Smooth muscle cell (in vitro differentiated cells): ENCODE measurements around the gene BSCL2. TPM values are rescaled to one million over a fixed set of nuclear protein-coding genes. Genes with fewer than 3 reads are reported as not detected.

Experiments
- DNase-seq: peaks from one replicate; lab custom pipeline; 2025; ENCODE audit not compliant: unreplicated experiment; lab: John Stamatoyannopoulos, UW
- H2AFZ ChIP-seq: fragments of 200-600 bp; sonication (generic); 2 replicates; pipeline ENCODE4 v1.6.0; 2016; ENCODE audit warnings: antibody characterized with exemption, low read depth, mild to moderate bottlenecking
- H3F3A ChIP-seq: fragments of 200-600 bp; sonication (generic); 2 replicates; pipeline ENCODE4 v1.6.0; 2017; ENCODE audit warnings: antibody characterized with exemption, low read depth
- H3K27ac ChIP-seq: fragments of 200-600 bp; sonication (generic); 2 replicates; pipeline ENCODE4 v1.5.1; 2016; ENCODE audit warnings: low read depth, mild to moderate bottlenecking
- H3K27me3 ChIP-seq: fragments of 200-600 bp; sonication (generic); 2 replicates; pipeline ENCODE4 v1.6.1; 2016; ENCODE audit warnings: low read depth, mild to moderate bottlenecking
- H3K36me3 ChIP-seq: fragments of 200-600 bp; sonication (generic); 2 replicates; pipeline ENCODE4 v1.5.1; 2016; ENCODE audit warnings: low read depth
- H3K4me1 ChIP-seq: fragments of 200-600 bp; sonication (generic); 2 replicates; pipeline ENCODE4 v1.5.1; 2016; ENCODE audit warnings: low read depth
- H3K4me2 ChIP-seq: fragments of 200-600 bp; sonication (generic); 2 replicates; pipeline ENCODE4 v1.6.0; 2016; ENCODE audit warnings: mild to moderate bottlenecking
- H3K4me3 ChIP-seq: fragments of 200-600 bp; sonication (generic); 2 replicates; pipeline ENCODE4 v1.5.1; 2016; ENCODE audit warnings: mild to moderate bottlenecking
- H3K79me2 ChIP-seq: fragments of 200-600 bp; sonication (generic); 2 replicates; pipeline ENCODE4 v1.6.0; 2016; ENCODE audit warnings: low read depth, mild to moderate bottlenecking
- H3K9ac ChIP-seq: fragments of 200-600 bp; sonication (generic); 2 replicates; pipeline ENCODE4 v1.6.0; 2016; ENCODE audit warnings: low read depth
- H3K9me3 ChIP-seq: fragments of 200-600 bp; sonication (generic); replicated peaks from 2 replicates; pipeline ENCODE4 v1.5.1; 2016; ENCODE audit warnings: low read depth
- H4K20me1 ChIP-seq: fragments of 200-600 bp; sonication (generic); 2 replicates; pipeline ENCODE4 v1.6.0; 2016; ENCODE audit warnings: low read depth
- CTCF ChIP-seq: fragments of 200-600 bp; sonication (generic); IDR thresholded peaks from 2 replicates; pipeline ENCODE4 v1.5.1; 2017; ENCODE audit warnings: borderline replicate concordance, mild to moderate bottlenecking, antibody characterized with exemption; ENCODE audit not compliant: insufficient read depth, poor library complexity, severe bottlenecking
- WGBS: methylation state at CpG from one replicate; pipeline ENCODE4 v1.1.7; 2016; ENCODE audit warnings: low lambda C conversion rate; 5-methylcytosine and 5-hydroxymethylcytosine counted together
- polyA plus RNA-seq: library from polyadenylated mRNA; unstranded; fragments of >200 nt; fragmentation: Nextera tagmentation; extraction: Ambion mirVana; gene quantifications from 2 replicates; pipeline ENCODE4 v1.2.1, GENCODE V29; 2016
- total RNA-seq: library from RNA; depleted of rRNA; stranded (reverse); fragments of >200 nt; gene quantifications from 2 replicates; pipeline ENCODE4 v1.2.3, GENCODE V29; 2014

BSCL2 gene
- total and polyA plus RNA-seq, 2 experiments from 2014 or later, result 79.7 to 115 TPM

- Histone ChIP-seq H4K20me1 (peaks cover 6% of the 10 kb centered on the region), H3K9ac (no peak overlapping the region), H3K4me1 (no peaks in the 10 kb centered on the region), H3K27me3 (no peaks in the 10 kb centered on the region), H3F3A (peaks cover 3% of the 10 kb centered on the region), H3K36me3 (no peaks in the 10 kb centered on the region), H3K79me2 (peaks cover 51% of the 10 kb centered on the region), H3K4me2 (peak overlapping the region; percentile 67), H3K27ac (peak overlapping the region; percentile 54), H3K9me3 (no peaks in the 10 kb centered on the region), H3K4me3 (peak overlapping the region; percentile 2), H2AFZ (no peak overlapping the region)
- no peak for TF ChIP-seq CTCF
- no peak for DNase-seq
- WGBS, result 76% methylated on average over 32 of the region's 32 CpGs
Measured at GRCh38 chr11:62646825-62647608, 60.2 kb downstream of the BSCL2 start.

- WGBS, result 2% methylated on average over 56 of the region's 73 CpGs
- Histone ChIP-seq H3K79me2 (peaks cover 51% of the 10 kb centered on the region), H2AFZ (no peak within 1 kb of the TSS)
Measured at GRCh38 chr11:62645946-62646824, 61.0 kb downstream of the BSCL2 start, which contains the start of gene GANAB. Gene GANAB, minus strand, starts transcription at chr11:62646613. Its CDS starts 14 bp downstream, at chr11:62646599.

GRCh38 chr11:62645671-62645945 lies 61.6 kb downstream of the BSCL2 start:
- Histone ChIP-seq H3K9me3 (no peaks in the 10 kb centered on the region), H3K4me1 (no peaks in the 10 kb centered on the region), H2AFZ (no peak overlapping the region), H4K20me1 (peaks cover 6% of the 10 kb centered on the region), H3K36me3 (no peaks in the 10 kb centered on the region), H3K4me3 (peak overlapping the region; percentile 90), H3K27ac (peak overlapping the region; percentile 96), H3K9ac (peak overlapping the region; percentile 99), H3F3A (peaks cover 3% of the 10 kb centered on the region), H3K79me2 (peaks cover 57% of the 10 kb centered on the region), H3K27me3 (no peaks in the 10 kb centered on the region), H3K4me2 (peak overlapping the region; percentile 85)
- WGBS, result 23% methylated on average over 11 of the region's 11 CpGs
- TF ChIP-seq CTCF, result no peak
- no peak for DNase-seq

More at GRCh38 chr11:62645946-62646824, 61.0 kb downstream of the BSCL2 start, which contains the start of gene GANAB:
- Histone ChIP-seq H3K27me3 (no peaks in the 10 kb centered on the region), H3F3A (peaks cover 3% of the 10 kb centered on the region), H4K20me1 (peaks cover 6% of the 10 kb centered on the region), H3K36me3 (no peaks in the 10 kb centered on the region), H3K27ac (peak within 1 kb of the TSS; percentile 96), H3K4me1 (no peaks in the 10 kb centered on the region), H3K4me2 (peak within 1 kb of the TSS; percentile 85), H3K9ac (peak within 1 kb of the TSS; percentile 99), H3K9me3 (no peaks in the 10 kb centered on the region), H3K4me3 (peak within 1 kb of the TSS; percentile 90)
- TF ChIP-seq CTCF, result no peak
- peak; percentile 97 for DNase-seq
